ENCODE measurements around the gene TCF7L2. TPM values are rescaled to one million over a fixed set of nuclear protein-coding genes. Genes with fewer than 3 reads are reported as not detected.

TCF7L2 gene
- total RNA-seq, 1 experiment from 2014 or later: 16.1 TPM

DNA sequence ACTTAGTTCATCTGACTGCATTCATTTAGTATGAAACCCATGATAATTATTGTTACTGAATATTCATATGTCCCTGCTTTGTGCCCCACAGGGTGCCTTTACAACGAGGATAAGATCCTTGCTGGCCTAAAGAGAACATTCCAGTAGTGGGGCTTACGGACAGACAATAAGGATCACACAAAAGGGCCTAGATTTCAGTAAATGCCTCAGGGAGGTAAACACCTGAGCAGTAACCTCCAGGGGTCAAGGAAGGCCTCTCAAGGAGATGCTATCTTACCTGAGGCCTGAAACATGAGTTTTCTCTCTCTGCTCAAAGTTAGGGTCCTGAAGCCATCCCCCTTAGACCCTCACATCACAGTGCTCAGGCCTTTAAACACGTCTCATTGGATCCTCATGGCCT lies 228.7 kb downstream of the TCF7L2 start:
- H4K20me1 ChIP-seq (ENCODE audit: low read length): no peaks in the 10 kb centered on the region

GRCh38 chr10:113179265-113179664 lies 229.2 kb downstream of the TCF7L2 start:
- TF ChIP-seq EZH2phosphoT487 (IDR thresholded peaks at IDR 0.05; ENCODE audit: borderline replicate concordance, low read length) (no peak), EZH2 (IDR thresholded peaks at IDR 0.05; ENCODE audit: low read length, unreplicated experiment) (no peak), CTCF (conservative IDR thresholded peaks at IDR 0.05; ENCODE audit: low read depth, low read length) (no peak)
- BruUV-seq (replicated peaks): no TSS peak

More for the DNA sequence above, 228.7 kb downstream of the TCF7L2 start:
- H3K9ac ChIP-seq (ENCODE audit: low read length): no peak overlapping the region
- intact Hi-C loops (cut with micrococcal nuclease): no loop called here
- POLR2A ChIA-PET (ENCODE audit: unreplicated experiment): no interaction called here
- H3K27me3 ChIP-seq (ENCODE audit: low read length): no peaks in the 10 kb centered on the region
- TF ChIP-seq EZH2phosphoT487 (IDR thresholded peaks at IDR 0.05; ENCODE audit: borderline replicate concordance, low read length): no peak
- no peak for TF ChIP-seq CTCF (conservative IDR thresholded peaks at IDR 0.05; ENCODE audit: low read depth, low read length)
- no peaks in the 10 kb centered on the region for H3K36me3 ChIP-seq (ENCODE audit: low read depth, low read length)
- no peaks in the 10 kb centered on the region for H3K4me1 ChIP-seq (ENCODE audit: insufficient read depth, low read length)
- no TSS peak for BruUV-seq (replicated peaks)
- CTCF ChIA-PET: no interaction called here
- ATAC-seq (no peak), DNase-seq (no peak)
- no peak overlapping the region for H2AFZ ChIP-seq (ENCODE audit: low read length)
- H3K4me3 ChIP-seq (ENCODE audit: low read length): no peak overlapping the region
- no peaks in the 10 kb centered on the region for H3K9me3 ChIP-seq (ENCODE audit: low read length)
- H3K27ac ChIP-seq (ENCODE audit: low read length): no peak overlapping the region
- no peak overlapping the region for H3K4me2 ChIP-seq (ENCODE audit: low read length)
- no peaks in the 10 kb centered on the region for H3F3A ChIP-seq (ENCODE audit: low read length, unreplicated experiment)
- no peaks in the 10 kb centered on the region for H3K9me2 ChIP-seq (replicated peaks; ENCODE audit: low read length)
- no peaks in the 10 kb centered on the region for H3K79me2 ChIP-seq (ENCODE audit: low read length)

GRCh38 chr10:113179966-113180365 lies 229.9 kb downstream of the TCF7L2 start:
- POLR2A ChIA-PET (ENCODE audit: unreplicated experiment): no interaction called here

More at GRCh38 chr10:113179265-113179664, 229.2 kb downstream of the TCF7L2 start:
- ATAC-seq (no peak), DNase-seq (no peak)
- ChIA-PET CTCF (no interaction called here), POLR2A (ENCODE audit: unreplicated experiment) (no interaction called here)
- Histone ChIP-seq H3K9ac (ENCODE audit: low read length) (no peak overlapping the region), H3K9me2 (replicated peaks; ENCODE audit: low read length) (no peaks in the 10 kb centered on the region), H3K36me3 (ENCODE audit: low read depth, low read length) (no peaks in the 10 kb centered on the region), H4K20me1 (ENCODE audit: low read length) (no peaks in the 10 kb centered on the region), H3K27me3 (ENCODE audit: low read length) (no peaks in the 10 kb centered on the region), H3F3A (ENCODE audit: low read length, unreplicated experiment) (no peaks in the 10 kb centered on the region), H3K79me2 (ENCODE audit: low read length) (no peaks in the 10 kb centered on the region), H3K4me2 (ENCODE audit: low read length) (no peak overlapping the region), H3K4me3 (ENCODE audit: low read length) (no peak overlapping the region), H3K9me3 (ENCODE audit: low read length) (no peaks in the 10 kb centered on the region), H2AFZ (ENCODE audit: low read length) (no peak overlapping the region), H3K4me1 (ENCODE audit: insufficient read depth, low read length) (no peaks in the 10 kb centered on the region), H3K27ac (ENCODE audit: low read length) (no peak overlapping the region)
- intact Hi-C loops (cut with micrococcal nuclease): no loop called here

More at GRCh38 chr10:113179966-113180365, 229.9 kb downstream of the TCF7L2 start:
- Histone ChIP-seq H3K9ac (ENCODE audit: low read length) (no peak overlapping the region), H2AFZ (ENCODE audit: low read length) (no peak overlapping the region), H3K79me2 (ENCODE audit: low read length) (no peaks in the 10 kb centered on the region), H3K4me3 (ENCODE audit: low read length) (no peak overlapping the region), H3K36me3 (ENCODE audit: low read depth, low read length) (no peaks in the 10 kb centered on the region), H3K4me2 (ENCODE audit: low read length) (no peak overlapping the region), H4K20me1 (ENCODE audit: low read length) (no peaks in the 10 kb centered on the region), H3K27ac (ENCODE audit: low read length) (no peak overlapping the region), H3K27me3 (ENCODE audit: low read length) (no peaks in the 10 kb centered on the region), H3F3A (ENCODE audit: low read length, unreplicated experiment) (no peaks in the 10 kb centered on the region), H3K9me2 (replicated peaks; ENCODE audit: low read length) (no peaks in the 10 kb centered on the region), H3K4me1 (ENCODE audit: insufficient read depth, low read length) (no peaks in the 10 kb centered on the region), H3K9me3 (ENCODE audit: low read length) (no peaks in the 10 kb centered on the region)
- intact Hi-C loops (cut with micrococcal nuclease): no loop called here
- no TSS peak for BruUV-seq (replicated peaks)
- TF ChIP-seq EZH2phosphoT487 (IDR thresholded peaks at IDR 0.05; ENCODE audit: borderline replicate concordance, low read length) (no peak), CTCF (conservative IDR thresholded peaks at IDR 0.05; ENCODE audit: low read depth, low read length) (no peak), EZH2 (IDR thresholded peaks at IDR 0.05; ENCODE audit: low read length, unreplicated experiment) (no peak)
- DNase-seq (no peak), ATAC-seq (no peak)
- CTCF ChIA-PET: no interaction called here

Measured in PC-3 (cell line).